Stimulated activated CD4-positive, alpha-beta T cell treated with anti-CD3 and anti-CD28 coated beads, Interleukin-1b, Interleukin-23, amount 100 ng/mL, for 4 hours (primary cell): ENCODE results near the gene FAM8A1.
"Not testable (repeated sequence)": the region's sequence is repeated elsewhere in the genome, so short reads cannot be mapped to it uniquely, and the experiment has no call there.

Experiments
- DNase-seq, 2 donors: peaks; one replicate each; pipeline ENCODE4 v3.0.0-alpha.2; 2020; ENCODE audit warnings: low read depth in 2 of 2

Gene FAM8A1

DNA sequence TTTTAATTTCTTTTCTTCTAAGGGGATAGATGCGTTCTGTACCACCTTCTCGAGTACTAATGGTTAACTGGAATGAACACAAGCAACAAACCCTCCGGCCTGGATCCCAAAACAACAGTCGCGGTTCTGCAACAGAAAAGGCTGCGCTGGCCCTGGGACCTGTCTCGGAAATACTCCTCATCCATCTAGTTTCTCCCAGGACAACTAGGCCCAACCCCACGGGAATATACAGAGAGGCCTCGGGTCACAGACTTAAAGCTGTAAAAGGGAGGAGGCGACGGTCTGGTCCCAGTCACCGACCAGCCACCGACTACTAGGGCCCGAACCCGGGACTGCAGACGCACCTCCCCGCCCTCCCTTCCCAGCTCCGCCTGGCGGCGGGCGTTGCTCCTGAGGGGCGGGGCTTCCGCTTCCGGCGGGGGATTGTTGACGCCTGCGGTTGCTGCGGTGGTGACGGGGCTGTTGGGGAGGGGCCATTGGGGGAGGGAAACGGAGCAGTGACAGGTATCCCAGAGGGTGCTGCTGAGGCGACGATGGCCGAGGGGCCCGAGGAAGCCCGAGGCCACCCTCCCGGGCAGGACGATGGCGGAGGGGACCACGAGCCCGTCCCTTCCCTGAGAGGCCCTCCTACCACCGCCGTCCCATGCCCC is at the start of gene FAM8A1:
TSS of gene FAM8A1 (plus strand) at position 426 of the 650 bp plus-strand sequence. CDS start at position 534, 108 bp downstream.
- peak; percentile 92 to 94 for DNase-seq

- DNase-seq: no peak
Measured at GRCh38 chr6:17551383-17551958, 48.6 kb upstream of the FAM8A1 start.

GRCh38 chr6:17552861-17553260 is 47.2 kb upstream of the FAM8A1 start:
- DNase-seq: no peak

- no peak for DNase-seq
Measured at GRCh38 chr6:17556014-17556413, 44.1 kb upstream of the FAM8A1 start.

GRCh38 chr6:17562636-17563035 is 37.5 kb upstream of the FAM8A1 start:
- no peak for DNase-seq

DNA sequence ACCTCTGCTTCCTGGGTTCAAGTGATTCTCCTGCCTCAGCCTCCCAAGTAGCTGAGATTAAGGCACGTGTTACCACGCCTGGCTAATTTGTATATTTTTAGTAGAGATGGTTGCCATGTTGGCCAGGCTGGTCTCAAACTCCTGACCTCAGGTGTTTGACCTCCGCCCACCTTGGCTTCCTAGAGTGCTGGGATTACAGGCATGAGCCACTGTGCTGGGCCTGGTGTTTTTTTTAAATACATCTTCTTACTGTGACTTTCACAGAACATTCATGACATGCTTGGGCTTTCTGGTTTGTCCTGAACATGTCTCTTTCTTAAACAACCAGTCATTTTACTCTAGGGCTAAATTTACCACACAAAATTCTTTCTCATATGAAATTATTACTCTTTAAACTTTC is 34.7 kb upstream of the FAM8A1 start:
- no peak for DNase-seq

- no peak for DNase-seq
Measured at GRCh38 chr6:17574866-17575560, 25.1 kb upstream of the FAM8A1 start.

GRCh38 chr6:17577059-17577458 is 23.0 kb upstream of the FAM8A1 start:
- DNase-seq: no peak

- DNase-seq: peak in 1 of 2 donors; percentile 13
Measured at GRCh38 chr6:17580518-17581048, 19.5 kb upstream of the FAM8A1 start.

DNA sequence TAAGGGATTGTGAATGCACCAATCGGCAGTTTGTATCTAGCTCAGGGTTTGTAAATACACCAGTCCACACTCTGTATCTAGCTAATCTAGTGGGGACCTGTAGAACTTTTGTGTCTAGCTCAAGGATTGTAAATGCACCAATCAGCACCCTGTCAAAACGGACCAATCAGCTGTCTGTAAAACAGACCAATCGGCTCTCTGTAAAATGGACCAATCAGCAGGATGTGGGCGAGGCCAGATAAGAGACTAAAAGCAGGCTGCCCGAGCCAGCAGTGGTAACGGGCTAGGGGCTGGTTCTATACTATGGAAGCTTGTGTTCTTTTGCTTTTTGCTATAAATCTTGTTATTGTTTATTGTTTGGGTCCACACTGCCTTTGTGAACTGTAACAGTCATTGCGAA is 18.8 kb upstream of the FAM8A1 start:
- DNase-seq: not testable (repeated sequence)

GRCh38 chr6:17583811-17584210 is 16.3 kb upstream of the FAM8A1 start:
- DNase-seq: no peak

- DNase-seq: no peak
Measured at GRCh38 chr6:17584241-17584803, 15.8 kb upstream of the FAM8A1 start.

- DNase-seq: no peak
Measured at GRCh38 chr6:17585766-17586490, 14.2 kb upstream of the FAM8A1 start.

DNA sequence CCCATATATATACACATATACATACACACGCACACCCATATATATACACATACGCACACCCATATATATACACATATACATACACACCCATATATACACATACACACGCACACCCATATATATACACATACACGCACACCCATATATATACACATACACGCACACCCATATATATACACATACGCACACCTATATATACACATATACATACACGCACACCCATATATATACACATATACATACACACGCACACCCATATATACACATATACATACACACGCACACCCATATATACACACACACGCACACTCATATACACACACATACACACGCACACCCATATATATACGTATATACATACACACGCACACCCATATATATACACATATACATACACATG is 13.5 kb upstream of the FAM8A1 start:
- DNase-seq: not testable (repeated sequence)

DNA sequence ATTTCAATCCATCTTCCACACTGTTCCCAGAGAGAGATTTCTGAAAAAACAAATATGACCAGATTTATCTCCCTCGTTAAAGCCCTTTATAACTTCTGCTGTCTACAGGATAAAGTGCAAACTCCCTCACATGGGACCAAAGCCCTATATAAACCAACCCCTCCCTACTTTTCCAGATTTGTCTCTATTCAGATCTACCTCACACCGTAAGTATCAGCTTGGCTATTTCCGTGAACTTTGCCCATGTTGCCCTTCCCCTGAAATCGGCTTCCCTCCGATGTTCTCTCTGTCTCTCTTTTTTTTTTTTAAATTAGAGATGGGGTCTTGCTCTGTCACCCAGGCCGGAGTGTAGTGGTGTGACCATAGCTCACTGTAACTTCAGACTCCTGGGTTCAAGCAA is 12.1 kb upstream of the FAM8A1 start:
- no peak for DNase-seq

- DNase-seq: no peak
Measured at GRCh38 chr6:17589406-17590096, 10.6 kb upstream of the FAM8A1 start.

- DNase-seq: no peak
Measured at GRCh38 chr6:17591287-17591686, 8.8 kb upstream of the FAM8A1 start.

GRCh38 chr6:17593246-17593645 is 6.9 kb upstream of the FAM8A1 start:
- DNase-seq: no peak

- no peak for DNase-seq
Measured at GRCh38 chr6:17596085-17596484, 4.0 kb upstream of the FAM8A1 start.

DNA sequence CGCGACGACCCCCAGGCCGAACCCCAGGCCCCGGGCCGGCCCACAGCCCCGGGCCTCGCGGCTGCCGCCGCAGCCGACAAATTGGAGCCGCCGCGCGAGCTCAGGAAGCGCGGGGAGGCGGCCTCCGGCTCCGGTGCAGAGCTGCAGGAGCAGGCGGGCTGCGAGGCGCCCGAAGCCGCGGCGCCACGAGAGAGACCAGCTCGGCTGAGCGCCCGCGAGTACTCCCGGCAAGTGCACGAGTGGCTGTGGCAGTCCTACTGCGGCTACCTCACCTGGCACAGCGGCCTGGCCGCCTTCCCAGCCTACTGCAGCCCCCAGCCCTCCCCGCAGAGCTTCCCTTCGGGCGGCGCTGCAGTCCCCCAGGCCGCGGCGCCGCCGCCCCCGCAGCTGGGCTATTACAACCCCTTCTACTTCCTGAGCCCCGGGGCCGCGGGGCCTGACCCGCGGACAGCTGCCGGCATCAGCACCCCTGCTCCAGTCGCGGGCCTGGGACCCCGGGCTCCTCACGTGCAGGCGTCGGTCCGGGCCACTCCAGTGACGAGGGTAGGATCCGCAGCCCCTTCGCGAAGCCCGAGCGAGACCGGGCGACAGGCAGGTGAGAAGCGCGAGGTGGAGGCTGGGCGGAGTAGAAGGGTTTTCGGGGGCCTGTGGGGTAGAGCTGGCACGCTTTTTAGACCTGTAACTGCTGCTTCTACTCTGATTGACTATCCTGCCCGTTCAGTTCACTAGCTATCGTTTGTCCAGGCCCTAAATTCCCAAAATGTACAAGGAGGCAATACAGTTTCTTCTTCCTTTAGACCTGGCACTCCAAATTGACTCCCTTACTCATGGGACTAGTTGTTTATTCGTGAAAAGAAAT is 654 bp downstream of the FAM8A1 start:
- DNase-seq: peak; percentile 5 to 34
